GM15510 (cell line): ENCODE data around the gene E2F2.

ENCODE experiments used
- POLR2A ChIP-seq: IDR thresholded peaks from 3 replicates; pipeline ENCODE4 v1.6.1; 2011; ENCODE audit warnings: borderline replicate concordance; ENCODE audit not compliant: insufficient read length; ENCODE audit errors: extremely low read depth

The E2F2 gene

DNA sequence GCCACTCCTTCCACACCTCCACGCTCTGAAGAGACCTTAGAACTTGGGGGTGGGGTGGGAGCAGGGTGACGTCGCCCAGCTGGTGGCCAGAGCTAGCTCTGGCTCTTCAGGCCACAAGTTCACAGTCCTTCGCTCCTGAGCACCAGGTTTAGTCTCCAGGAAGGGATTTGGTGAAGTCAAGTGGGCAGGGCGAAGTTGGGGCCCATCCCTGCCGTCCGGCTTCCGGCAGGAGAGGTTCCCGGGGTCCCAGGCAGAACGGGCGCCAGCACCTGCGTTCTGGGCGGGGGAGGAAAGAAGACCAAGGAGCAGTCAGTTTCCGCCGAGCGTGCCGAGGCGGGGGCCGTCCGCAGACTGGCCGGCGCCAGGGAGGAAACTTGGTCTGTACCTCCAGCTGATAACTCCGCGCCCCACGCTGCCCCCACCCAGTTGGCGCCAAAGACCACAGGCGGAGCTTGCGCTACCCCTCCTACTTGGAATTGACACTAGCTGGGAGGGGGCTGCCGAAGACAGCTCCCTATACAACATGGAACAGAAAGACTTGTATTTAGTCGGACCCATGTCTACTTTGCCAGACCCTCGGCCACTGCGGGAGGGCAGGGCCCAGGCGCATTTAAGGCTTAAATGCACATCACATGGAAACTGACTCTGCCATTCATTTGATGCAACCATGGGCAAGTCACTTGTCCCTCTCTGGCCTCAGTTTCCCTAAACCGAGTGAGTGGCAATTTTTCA is 27.3 kb upstream of the E2F2 start:
- peak; percentile 45 for TF ChIP-seq POLR2A

DNA sequence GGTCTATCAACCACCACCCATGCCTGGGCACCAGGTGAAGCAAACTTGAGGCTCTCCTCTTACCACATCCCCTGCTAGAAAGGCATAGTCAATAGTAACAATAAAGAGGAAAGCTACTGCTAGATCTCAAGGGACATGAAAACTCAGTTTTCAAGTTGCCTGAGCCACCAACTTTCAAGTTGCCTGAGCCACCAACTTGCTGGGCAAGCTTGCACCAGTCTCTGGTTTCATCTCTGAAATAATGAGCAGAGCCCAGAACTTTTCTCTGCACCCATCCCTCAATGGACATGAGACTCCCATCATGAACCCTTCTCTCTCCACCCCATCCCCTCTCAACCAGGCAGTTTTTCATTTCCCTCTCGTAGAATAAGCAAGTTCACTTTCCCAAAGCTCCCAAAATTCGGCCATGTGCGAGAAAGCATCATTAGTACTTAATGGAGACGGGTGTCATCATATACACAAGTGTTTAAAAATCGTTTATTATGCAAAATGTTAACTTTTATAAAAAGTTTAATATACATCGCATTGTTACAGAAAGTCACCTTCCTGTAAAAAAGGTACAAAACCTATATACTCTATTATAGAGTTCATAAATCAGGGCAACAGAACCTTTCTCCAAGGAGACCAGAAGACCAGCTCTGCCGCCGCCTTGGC is 26.6 kb upstream of the E2F2 start:
- TF ChIP-seq POLR2A = no peak

DNA sequence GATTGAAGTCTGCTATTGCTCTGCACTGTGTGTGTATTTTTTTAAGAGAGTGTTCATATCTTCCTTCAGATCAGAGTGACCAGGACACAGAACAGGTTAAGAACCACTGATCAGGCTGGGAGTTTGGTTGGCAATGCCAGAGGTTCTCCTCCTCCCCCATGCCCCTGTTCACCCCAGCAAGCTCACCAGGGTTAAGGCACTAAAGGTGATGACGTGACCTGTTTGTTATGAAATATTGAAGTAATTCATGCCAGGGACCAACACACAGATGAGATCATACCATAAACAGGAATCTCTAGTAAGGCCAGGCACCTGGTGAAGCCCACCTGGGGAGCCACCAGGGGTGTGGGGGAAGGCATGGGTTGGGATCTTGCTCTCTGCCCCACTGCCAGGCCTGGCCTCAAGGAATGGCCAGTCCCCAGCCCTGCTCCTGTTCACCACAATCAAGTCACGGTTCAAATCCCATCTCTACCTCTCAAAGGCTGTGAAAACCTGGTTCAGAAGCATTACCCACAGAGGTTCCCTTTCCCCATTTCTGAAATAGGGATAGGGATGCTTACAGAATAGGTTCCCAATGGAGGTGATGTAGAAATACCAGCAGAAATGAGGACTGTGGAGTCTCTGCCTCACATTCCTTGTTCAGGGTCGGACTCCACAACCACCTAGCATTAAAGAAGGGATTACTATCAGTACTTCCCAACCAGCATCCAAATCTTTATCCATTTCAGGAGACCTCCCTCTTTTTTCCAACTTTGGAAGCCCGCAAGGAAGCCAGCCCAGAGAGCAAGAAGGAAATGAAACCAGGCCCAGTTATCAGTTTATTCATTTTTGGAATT is 25.8 kb upstream of the E2F2 start:
- peak; percentile 44 for TF ChIP-seq POLR2A

DNA sequence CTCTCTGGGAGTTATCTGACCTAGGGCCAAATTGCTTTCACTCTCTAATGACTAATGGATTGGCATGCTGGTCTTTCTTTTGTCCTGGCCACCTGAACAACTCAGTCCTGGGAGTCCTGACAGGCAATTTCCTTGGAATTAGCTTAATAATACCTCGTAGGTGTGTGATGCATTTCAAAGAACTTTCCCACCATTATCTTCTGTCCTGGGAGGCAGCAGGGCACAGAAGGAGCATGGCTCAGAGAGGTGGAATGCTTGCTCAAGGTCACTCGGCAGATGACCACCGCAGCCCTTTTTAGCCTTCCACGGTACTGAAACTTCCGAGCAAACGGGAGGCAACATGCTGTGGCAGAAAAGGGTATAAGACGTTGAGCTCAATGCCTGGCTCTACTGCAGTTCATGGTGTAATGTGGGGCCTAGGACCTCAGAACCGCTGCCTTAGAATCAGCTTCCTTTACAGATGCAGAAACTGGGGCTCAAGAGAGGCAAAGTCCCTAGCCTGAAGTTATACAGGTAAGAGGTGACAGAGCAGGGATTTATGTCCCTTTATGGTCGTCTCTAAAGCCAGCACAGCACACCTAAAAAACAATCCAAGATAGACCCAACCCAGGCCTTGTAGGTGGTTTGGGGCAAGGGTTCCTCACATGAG is 25.1 kb upstream of the E2F2 start:
- no peak for TF ChIP-seq POLR2A

DNA sequence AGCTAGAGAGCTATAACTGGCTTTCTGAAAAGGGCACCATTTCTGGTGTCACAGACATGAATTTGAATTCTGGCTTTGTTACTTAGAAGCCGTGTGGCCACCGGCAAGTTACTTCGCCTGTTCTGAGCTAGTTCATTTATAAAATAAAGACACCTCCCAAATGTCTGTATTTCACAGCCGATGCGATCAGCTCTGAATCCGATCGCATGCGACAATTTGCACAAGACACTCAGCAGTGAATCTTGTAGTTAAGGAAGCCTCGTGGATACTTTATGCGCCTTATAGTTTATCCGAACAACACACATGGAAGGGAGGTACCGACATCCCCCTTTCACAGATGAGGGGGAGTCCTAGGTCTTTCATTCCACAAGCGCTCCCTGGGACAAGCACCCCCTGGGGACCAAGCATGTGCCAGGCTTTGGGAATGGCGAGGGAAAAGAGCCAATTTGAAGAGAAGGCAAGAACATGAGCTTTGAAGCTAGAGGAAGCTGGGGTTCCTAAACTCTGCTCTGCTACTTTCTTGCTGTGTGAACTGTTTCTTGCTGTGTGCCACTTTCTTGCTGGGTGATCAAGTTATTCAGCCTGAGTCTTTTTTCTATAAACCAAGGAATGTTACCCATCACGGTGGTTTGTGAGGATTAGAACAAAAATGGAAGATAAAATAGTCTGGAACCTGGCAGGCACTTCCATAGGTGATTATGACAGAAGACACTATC is 24.4 kb upstream of the E2F2 start:
- TF ChIP-seq POLR2A = no peak

DNA sequence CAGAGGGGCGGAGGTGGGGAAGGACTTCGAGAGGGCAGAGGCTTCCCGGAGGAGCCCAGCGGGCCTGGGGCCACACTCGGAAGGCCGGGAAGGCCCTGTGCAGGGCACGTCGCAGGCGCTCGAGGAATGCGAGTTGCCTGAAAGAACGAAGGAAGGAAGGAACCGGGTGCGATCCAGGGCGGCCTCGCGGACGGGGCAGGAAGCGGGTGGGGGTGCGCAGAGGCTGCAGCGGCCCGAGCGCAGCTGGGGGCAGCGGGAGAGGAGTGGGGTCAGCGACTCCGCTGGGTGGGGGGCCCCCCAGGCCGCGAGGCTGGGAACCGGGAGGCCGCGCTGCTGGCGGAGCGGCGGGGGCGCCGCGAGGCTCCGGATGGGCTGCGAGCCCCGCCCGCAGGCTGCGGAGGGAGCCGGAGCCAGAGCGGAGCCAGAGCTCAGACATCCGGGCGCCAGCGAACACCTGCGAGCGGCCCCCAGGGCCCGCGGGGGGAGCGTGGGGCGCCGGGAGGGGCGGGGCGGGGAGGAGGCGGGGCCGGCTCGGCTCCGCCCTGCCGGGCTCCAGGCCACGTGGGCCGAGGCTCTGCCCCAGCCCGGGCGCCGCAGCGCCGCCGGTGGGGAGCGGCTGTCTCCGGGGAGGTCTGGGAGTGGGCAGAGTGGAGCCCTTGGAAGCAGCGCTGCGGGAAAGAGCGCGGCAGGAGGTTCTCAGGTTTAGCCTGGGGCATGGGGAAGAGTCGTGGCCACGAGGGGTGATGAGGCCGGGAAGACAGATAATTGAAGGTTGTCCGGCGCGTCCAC is 23.6 kb upstream of the E2F2 start:
- TF ChIP-seq POLR2A = peak; percentile 78

DNA sequence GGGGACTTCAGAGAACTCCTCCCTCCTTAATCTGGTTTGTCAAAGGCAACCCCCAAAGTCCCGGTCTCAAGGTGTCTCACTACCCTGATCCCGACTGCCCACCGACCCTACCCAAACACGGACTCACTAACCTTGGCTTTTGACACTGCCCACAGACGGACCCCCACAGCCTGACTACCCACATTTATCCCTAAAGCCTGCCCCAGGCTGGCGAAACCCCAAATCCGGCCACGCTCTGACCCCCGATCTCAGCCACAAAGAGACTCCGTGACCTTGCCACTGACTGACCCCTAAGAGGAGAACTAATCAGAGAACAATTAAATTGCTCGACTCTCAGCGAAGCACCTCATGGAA is 23.1 kb upstream of the E2F2 start:
- TF ChIP-seq POLR2A = no peak

DNA sequence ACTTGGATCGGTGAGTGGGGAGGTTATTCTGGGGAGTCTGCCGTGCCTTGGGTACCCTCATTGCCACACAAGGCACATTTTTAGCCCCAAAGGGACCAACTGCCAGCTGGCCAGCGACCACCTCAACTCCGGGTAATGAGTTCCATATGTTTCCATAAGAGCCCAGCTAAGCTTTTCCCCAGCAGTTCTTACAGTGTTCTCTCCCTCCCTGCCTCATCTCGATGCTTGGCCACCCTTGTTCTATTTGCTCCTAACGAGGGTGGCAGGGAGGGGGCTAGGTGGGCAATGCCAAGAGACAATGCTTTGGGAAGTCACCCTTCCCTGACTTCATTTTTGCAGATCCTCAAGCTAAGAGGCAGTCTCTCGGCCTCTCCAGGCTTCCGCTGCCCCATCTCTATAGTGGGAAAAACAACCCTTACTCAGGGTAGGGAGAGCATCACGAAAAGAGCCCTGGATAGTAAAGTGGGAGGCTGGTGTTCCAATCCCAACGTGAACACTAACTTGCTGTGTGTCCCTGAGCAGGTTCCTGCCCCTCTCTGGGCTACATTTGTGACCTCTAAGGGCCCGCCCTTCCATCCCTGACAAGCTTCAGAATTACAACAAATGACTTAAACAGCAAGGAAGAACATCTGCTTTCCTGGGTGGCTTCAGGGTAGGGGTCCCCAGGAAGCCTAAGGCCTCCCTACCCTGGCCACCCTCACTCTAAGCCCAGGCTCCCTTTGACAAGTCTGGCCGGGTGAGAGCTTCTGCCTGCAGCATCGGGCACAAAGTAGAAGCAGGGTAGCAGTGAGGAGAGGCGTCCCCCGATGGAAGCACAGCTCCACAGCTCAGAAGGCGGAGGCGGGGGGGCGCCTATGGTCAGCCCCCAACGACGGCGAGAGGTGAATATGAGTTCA is 22.4 kb upstream of the E2F2 start:
- no peak for TF ChIP-seq POLR2A

DNA sequence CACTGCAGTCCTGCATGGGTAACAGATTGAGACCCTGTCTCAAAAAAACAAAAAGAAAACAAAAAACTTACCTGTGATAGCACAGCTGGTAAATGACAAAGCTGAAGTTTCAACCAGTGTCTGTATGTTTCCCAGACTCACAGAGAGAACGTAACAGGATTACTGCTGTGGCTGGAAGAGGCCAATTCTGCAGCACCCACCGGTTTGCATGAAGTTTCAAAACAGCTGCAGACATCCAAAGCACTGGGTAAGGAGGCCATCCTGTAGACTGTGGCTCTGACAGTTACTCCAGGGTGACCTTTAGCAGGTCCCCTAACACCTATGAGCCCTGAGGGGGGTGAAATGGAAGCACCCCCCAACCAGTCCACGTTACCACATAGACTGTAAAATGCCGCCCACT is 20.8 kb upstream of the E2F2 start:
- TF ChIP-seq POLR2A = no peak

DNA sequence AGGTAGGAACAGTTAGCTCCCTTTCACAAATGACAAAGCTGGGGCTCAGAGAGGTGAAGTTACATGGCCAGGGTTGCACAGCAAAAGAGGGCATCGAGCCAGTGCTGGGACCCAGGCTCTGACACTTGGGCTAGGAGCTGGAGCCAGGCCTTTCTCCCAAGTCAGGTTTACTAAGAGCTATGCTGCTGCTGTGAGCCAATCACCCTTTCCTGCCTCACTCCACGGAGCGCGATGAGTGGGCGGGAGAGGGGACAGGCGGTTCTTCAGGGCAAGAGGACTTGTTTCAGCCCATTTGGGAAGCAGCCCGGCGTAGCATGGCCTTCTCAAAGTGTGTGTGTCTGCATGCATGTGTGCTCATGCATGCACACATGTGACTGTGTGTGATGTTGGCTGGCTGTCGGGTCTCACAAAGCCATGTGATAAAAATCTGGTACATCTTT is 17.7 kb upstream of the E2F2 start:
- TF ChIP-seq POLR2A = no peak

DNA sequence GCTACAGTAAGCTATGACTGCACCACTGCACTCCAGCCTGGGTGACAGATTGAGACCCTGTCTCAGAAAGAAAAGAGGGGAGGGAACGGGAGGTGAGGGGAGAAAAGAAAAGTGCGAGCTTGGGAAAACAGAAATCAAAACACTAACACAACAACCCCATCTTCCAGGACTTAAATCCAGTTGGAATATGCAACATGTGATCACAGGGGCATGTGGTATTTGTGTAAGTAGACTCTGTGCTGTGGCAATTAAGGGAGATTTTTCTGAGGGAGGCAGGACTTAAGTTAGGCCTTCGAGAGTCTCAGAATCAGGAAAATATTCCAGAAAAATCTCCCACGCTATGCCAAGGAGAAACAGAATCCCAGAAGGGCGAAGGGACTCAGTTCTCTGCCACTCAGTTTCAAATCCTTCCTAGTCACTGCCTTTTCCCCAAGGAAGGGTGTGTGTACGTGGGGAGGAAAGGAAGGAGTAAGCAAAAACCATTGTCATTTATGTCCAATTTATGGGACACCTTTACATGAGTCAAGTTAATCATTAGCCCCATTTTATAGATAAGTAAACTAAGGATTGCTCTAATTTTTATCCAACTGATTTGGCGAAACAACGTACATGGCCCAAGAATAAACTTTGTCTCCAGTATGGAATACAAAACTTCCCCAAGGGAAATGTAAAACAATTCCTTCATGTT is 16.0 kb upstream of the E2F2 start:
- TF ChIP-seq POLR2A = no peak

DNA sequence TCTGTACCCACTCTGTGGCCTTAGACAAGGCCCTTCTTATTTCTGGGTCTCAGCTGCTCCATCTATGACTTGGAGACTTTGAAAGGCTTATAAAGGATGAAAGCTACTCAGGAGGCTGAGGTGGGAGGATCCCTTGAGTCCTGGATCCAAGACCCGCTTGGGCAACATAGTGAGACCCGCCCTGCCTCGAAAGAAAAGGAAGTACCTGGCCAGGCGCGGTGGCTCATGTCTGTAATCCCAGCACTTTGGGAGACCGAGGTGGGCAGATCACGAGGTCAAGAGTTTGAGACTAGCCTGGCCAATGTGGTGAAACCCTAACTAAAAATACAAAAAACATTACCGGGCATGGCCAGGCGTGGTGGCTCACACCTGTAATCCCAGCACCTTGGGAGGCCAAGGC is 14.8 kb upstream of the E2F2 start:
- TF ChIP-seq POLR2A = no peak
